ENCODE data around the gene FGF23. TPM values are rescaled to one million over a fixed set of nuclear protein-coding genes. Genes with fewer than 3 reads are reported as not detected.

FGF23 gene
- total RNA-seq, 1 donor from 2014 or later, result not detected

DNA sequence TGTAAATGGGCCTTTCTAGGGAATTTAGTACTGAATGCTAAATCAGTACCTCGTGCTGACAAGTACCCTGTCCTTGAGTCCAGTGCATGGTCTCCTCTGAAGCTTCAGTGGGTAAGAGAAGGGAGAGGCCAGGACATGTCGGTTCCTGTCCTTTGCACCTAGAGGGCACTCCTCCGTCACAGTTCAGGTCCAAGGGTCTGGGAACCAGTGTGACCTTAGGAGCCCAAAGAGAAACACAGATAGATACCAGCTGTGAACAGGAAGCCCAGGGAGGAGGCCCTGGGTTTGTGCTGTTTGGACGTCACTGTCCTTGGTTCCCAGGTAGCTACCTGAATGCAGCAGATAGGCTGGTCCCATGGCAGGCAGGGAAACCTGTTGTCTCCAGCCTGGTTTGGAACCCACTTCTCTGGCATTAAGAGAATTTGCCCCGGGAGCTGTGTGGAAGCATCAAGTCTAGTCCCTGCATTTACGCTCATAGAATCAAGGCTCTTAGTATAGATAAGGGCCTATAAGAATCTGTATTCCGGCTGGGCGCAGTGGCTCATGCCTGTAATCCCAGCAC, 3.9 kb upstream of the FGF23 start:
- TF ChIP-seq, protein P1, sequence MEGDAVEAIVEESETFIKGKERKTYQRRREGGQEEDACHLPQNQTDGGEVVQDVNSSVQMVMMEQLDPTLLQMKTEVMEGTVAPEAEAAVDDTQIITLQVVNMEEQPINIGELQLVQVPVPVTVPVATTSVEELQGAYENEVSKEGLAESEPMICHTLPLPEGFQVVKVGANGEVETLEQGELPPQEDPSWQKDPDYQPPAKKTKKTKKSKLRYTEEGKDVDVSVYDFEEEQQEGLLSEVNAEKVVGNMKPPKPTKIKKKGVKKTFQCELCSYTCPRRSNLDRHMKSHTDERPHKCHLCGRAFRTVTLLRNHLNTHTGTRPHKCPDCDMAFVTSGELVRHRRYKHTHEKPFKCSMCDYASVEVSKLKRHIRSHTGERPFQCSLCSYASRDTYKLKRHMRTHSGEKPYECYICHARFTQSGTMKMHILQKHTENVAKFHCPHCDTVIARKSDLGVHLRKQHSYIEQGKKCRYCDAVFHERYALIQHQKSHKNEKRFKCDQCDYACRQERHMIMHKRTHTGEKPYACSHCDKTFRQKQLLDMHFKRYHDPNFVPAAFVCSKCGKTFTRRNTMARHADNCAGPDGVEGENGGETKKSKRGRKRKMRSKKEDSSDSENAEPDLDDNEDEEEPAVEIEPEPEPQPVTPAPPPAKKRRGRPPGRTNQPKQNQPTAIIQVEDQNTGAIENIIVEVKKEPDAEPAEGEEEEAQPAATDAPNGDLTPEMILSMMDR (IDR thresholded peaks at IDR 0.05; ENCODE audit: insufficient read depth, low read length, severe bottlenecking), result no peak
- Histone ChIP-seq H3K36me3 (ENCODE audit: control insufficient read depth, insufficient read depth, low read length) (no peaks in the 10 kb centered on the region), H3K27me3 (ENCODE audit: control insufficient read depth, insufficient read depth, low read length) (peaks cover 2% of the 10 kb centered on the region), H3K4me3 (ENCODE audit: low read depth, low read length) (no peak overlapping the region)
- FAIRE-seq, result no peak
- no peak for DNase-seq (ENCODE audit: low read depth)

DNA sequence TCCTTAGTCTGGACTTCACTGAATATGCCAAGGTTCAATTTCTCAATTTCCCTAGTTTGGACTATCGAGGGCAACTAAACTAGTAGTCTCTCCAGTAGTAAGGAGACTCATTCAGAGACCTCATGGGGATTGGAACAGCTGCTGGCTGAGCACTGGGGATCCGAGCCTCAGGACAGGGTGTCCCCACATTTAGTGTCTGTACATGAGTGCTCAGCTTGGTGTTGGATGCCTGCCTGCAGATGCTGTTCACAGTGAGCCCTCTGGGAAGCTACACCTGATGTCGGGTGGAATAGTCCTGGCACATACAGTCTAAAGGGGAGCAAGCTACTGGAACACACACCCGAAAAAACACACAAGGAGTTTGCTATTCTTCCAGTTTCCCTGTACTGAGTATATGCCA, 820 bp upstream of the FGF23 start:
- TF ChIP-seq, protein P1 (IDR thresholded peaks at IDR 0.05; ENCODE audit: insufficient read depth, low read length, severe bottlenecking), result no peak
- no peak overlapping the region for H3K4me3 ChIP-seq (ENCODE audit: low read depth, low read length)

DNA sequence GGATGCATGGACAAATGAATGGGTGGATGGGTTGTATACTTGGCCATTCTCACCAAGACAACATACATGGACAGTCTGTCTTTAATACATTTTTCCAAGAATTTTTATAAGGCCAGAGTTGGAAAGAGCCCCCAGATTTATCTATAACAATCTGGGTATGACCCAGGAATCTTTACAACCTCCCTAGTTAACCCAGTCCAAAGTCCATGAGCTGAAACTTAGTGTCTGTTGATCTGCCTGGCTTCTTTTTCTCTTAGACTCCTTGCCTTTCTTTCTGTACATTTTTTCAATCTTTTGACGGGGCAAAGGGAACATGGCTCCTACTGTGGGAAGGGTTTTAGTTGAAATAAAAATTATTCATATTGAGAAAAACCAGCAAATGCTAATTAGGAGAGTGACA, 740 bp downstream of the FGF23 start:
- TF ChIP-seq, protein P1 (IDR thresholded peaks at IDR 0.05; ENCODE audit: insufficient read depth, low read length, severe bottlenecking), result no peak
- Histone ChIP-seq H3K4me3 (ENCODE audit: low read depth, low read length) (no peak overlapping the region), H3K27me3 (ENCODE audit: control insufficient read depth, insufficient read depth, low read length) (peaks cover 2% of the 10 kb centered on the region), H3K36me3 (ENCODE audit: control insufficient read depth, insufficient read depth, low read length) (no peaks in the 10 kb centered on the region)
- FAIRE-seq, result no peak
- DNase-seq (ENCODE audit: low read depth), result no peak

More for the DNA sequence above, 820 bp upstream of the FGF23 start:
- Histone ChIP-seq H3K27me3 (ENCODE audit: control insufficient read depth, insufficient read depth, low read length) (peaks cover 2% of the 10 kb centered on the region), H3K36me3 (ENCODE audit: control insufficient read depth, insufficient read depth, low read length) (no peaks in the 10 kb centered on the region)
- FAIRE-seq (peak; percentile 7), DNase-seq (ENCODE audit: low read depth) (no peak)

DNA sequence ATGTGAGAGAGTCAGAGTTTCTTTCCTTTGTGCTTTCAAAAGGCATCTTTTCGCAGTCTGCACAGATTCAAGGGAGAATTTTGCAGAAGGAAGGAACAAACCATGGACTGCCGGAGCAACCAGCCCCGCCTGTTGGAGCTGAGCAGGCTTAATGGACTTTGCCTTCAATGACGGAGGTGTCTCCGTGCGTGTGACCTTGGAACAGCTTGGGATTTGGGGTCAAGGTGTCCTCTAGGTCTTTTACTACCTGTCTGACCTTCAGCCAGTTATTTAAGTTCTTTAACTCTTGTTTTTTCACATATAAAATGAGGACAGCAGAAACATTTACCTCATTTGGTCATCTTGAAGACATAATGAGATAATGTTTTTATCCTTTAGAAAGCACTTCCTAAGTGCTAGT, 4.1 kb downstream of the FGF23 start:
- no peak overlapping the region for H3K4me3 ChIP-seq (ENCODE audit: low read depth, low read length)
- H3K27me3 ChIP-seq (ENCODE audit: control insufficient read depth, insufficient read depth, low read length), result peaks cover 2% of the 10 kb centered on the region
- no peaks in the 10 kb centered on the region for H3K36me3 ChIP-seq (ENCODE audit: control insufficient read depth, insufficient read depth, low read length)
- TF ChIP-seq, protein P1 (IDR thresholded peaks at IDR 0.05; ENCODE audit: insufficient read depth, low read length, severe bottlenecking), result no peak
- DNase-seq (ENCODE audit: low read depth) (no peak), FAIRE-seq (no peak)

DNA sequence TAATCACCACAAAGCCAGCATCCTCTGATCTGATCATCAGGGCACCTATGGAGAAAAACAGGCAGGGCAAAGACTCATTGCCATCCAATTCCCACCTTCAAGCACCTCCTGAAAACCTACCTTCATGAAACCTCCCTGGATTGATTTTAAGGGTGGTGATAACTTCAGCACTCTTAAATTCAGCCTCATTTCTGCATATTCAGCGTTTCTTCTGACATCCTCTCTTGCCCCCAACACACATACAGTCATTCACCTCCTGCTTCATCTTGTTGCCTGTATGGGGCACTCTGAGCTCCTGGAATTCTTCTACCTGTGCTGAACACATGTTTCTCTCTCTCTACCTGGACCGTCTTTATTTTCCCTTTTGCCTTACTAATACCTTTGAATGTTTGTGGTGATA, 6.9 kb downstream of the FGF23 start:
- DNase-seq (ENCODE audit: low read depth) (no peak), FAIRE-seq (no peak)
- H3K4me3 ChIP-seq (ENCODE audit: low read depth, low read length), result no peak overlapping the region
- H3K27me3 ChIP-seq (ENCODE audit: control insufficient read depth, insufficient read depth, low read length), result no peaks in the 10 kb centered on the region
- TF ChIP-seq, protein P1 (IDR thresholded peaks at IDR 0.05; ENCODE audit: insufficient read depth, low read length, severe bottlenecking), result no peak
- no peaks in the 10 kb centered on the region for H3K36me3 ChIP-seq (ENCODE audit: control insufficient read depth, insufficient read depth, low read length)

DNA sequence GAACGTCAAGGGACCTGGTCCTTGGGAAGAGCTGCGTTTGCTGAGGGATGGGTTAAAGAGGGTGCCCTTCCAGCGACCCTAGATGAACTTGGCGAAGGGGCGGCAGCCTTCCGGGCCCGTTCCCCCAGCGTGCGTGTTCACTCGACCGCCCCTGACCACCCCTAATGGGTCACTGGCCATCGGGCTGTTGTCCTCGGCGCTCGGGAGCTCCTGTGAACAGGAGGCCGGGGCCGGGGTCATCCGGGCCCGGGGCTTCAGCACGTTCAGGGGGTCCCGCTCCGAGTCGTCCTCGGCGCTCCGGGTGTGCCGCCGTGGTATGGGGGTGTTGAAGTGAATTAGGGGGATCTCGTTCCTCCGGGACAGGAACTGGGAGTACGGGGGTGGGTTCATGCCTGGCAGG, 9.2 kb downstream of the FGF23 start:
- DNase-seq (ENCODE audit: low read depth) (no peak), FAIRE-seq (no peak)
- H3K4me3 ChIP-seq (ENCODE audit: low read depth, low read length), result no peak overlapping the region
- no peaks in the 10 kb centered on the region for H3K36me3 ChIP-seq (ENCODE audit: control insufficient read depth, insufficient read depth, low read length)
- H3K27me3 ChIP-seq (ENCODE audit: control insufficient read depth, insufficient read depth, low read length), result no peaks in the 10 kb centered on the region
- TF ChIP-seq, protein P1 (IDR thresholded peaks at IDR 0.05; ENCODE audit: insufficient read depth, low read length, severe bottlenecking), result no peak
